Measurements from ENCODE around the gene MYLIP.

Gene MYLIP

GRCh38 chr6:16108921-16109658, 19.8 kb upstream of the MYLIP start:
- no peaks in the 10 kb centered on the region for H3K36me3 ChIP-seq (ENCODE audit: insufficient read depth, low read length)
- WGBS = 95% methylated on average over 5 of the region's 5 CpGs
- no peaks in the 10 kb centered on the region for H3K9me3 ChIP-seq (ENCODE audit: insufficient read depth, low read depth, low read length)
- no peak overlapping the region for H3K9ac ChIP-seq (ENCODE audit: low read depth, low read length)
- no peaks in the 10 kb centered on the region for H3K27me3 ChIP-seq (ENCODE audit: insufficient read depth, low read length)
- no peak overlapping the region for H3K27ac ChIP-seq (ENCODE audit: low read depth, low read length)
- H3K4me1 ChIP-seq (ENCODE audit: insufficient read depth, low read length) = no peaks in the 10 kb centered on the region
- H3K4me3 ChIP-seq (ENCODE audit: low read length) = no peak overlapping the region

GRCh38 chr6:16109659-16110305, 19.1 kb upstream of the MYLIP start:
- no peak overlapping the region for H3K27ac ChIP-seq (ENCODE audit: low read depth, low read length)
- no peaks in the 10 kb centered on the region for H3K27me3 ChIP-seq (ENCODE audit: insufficient read depth, low read length)
- WGBS = 78% methylated on average over 4 of the region's 4 CpGs
- H3K4me3 ChIP-seq (ENCODE audit: low read length) = no peak overlapping the region
- H3K9ac ChIP-seq (ENCODE audit: low read depth, low read length) = no peak overlapping the region
- H3K9me3 ChIP-seq (ENCODE audit: insufficient read depth, low read depth, low read length) = no peaks in the 10 kb centered on the region
- H3K4me1 ChIP-seq (ENCODE audit: insufficient read depth, low read length) = no peaks in the 10 kb centered on the region
- H3K36me3 ChIP-seq (ENCODE audit: insufficient read depth, low read length) = no peaks in the 10 kb centered on the region

GRCh38 chr6:16118825-16119224, 10.1 kb upstream of the MYLIP start:
- Histone ChIP-seq H3K27ac (ENCODE audit: low read depth, low read length) (no peak overlapping the region), H3K9me3 (ENCODE audit: insufficient read depth, low read depth, low read length) (no peaks in the 10 kb centered on the region), H3K9ac (ENCODE audit: low read depth, low read length) (no peak overlapping the region), H3K4me1 (ENCODE audit: insufficient read depth, low read length) (no peaks in the 10 kb centered on the region), H3K36me3 (ENCODE audit: insufficient read depth, low read length) (no peaks in the 10 kb centered on the region), H3K27me3 (ENCODE audit: insufficient read depth, low read length) (no peaks in the 10 kb centered on the region), H3K4me3 (ENCODE audit: low read length) (no peak overlapping the region)
- 98% methylated on average over 4 of the region's 4 CpGs for WGBS

GRCh38 chr6:16121339-16121738, 7.5 kb upstream of the MYLIP start:
- Histone ChIP-seq H3K27me3 (ENCODE audit: insufficient read depth, low read length) (no peaks in the 10 kb centered on the region), H3K4me3 (ENCODE audit: low read length) (no peak overlapping the region), H3K36me3 (ENCODE audit: insufficient read depth, low read length) (no peaks in the 10 kb centered on the region), H3K9ac (ENCODE audit: low read depth, low read length) (no peak overlapping the region), H3K9me3 (ENCODE audit: insufficient read depth, low read depth, low read length) (no peaks in the 10 kb centered on the region), H3K27ac (ENCODE audit: low read depth, low read length) (no peak overlapping the region), H3K4me1 (ENCODE audit: insufficient read depth, low read length) (no peaks in the 10 kb centered on the region)
- 98% methylated on average over 3 of the region's 3 CpGs for WGBS

GRCh38 chr6:16122197-16122596, 6.7 kb upstream of the MYLIP start:
- no peak overlapping the region for H3K9ac ChIP-seq (ENCODE audit: low read depth, low read length)
- H3K9me3 ChIP-seq (ENCODE audit: insufficient read depth, low read depth, low read length) = no peaks in the 10 kb centered on the region
- H3K27me3 ChIP-seq (ENCODE audit: insufficient read depth, low read length) = no peaks in the 10 kb centered on the region
- H3K4me3 ChIP-seq (ENCODE audit: low read length) = no peak overlapping the region
- no peak overlapping the region for H3K27ac ChIP-seq (ENCODE audit: low read depth, low read length)
- no peaks in the 10 kb centered on the region for H3K36me3 ChIP-seq (ENCODE audit: insufficient read depth, low read length)
- H3K4me1 ChIP-seq (ENCODE audit: insufficient read depth, low read length) = no peaks in the 10 kb centered on the region

- Histone ChIP-seq H3K27ac (ENCODE audit: low read depth, low read length) (no peak overlapping the region), H3K9me3 (ENCODE audit: insufficient read depth, low read depth, low read length) (no peaks in the 10 kb centered on the region), H3K4me1 (ENCODE audit: insufficient read depth, low read length) (no peaks in the 10 kb centered on the region), H3K9ac (ENCODE audit: low read depth, low read length) (no peak overlapping the region), H3K4me3 (ENCODE audit: low read length) (no peak overlapping the region), H3K36me3 (ENCODE audit: insufficient read depth, low read length) (no peaks in the 10 kb centered on the region), H3K27me3 (ENCODE audit: insufficient read depth, low read length) (no peaks in the 10 kb centered on the region)
- 88% methylated on average over 5 of the region's 6 CpGs for WGBS
These were observed 4.4 kb upstream of the MYLIP start for GRCh38 chr6:16124198-16125180.

GRCh38 chr6:16126056-16126455, 2.8 kb upstream of the MYLIP start:
- peaks cover 6% of the 10 kb centered on the region; the same call in 1 of the 2 replicates for H3K27me3 ChIP-seq (ENCODE audit: insufficient read depth, low read length)
- peaks cover under 1% of the 10 kb centered on the region for H3K36me3 ChIP-seq (ENCODE audit: insufficient read depth, low read length)
- no peak overlapping the region for H3K9ac ChIP-seq (ENCODE audit: low read depth, low read length)
- no peaks in the 10 kb centered on the region for H3K9me3 ChIP-seq (ENCODE audit: insufficient read depth, low read depth, low read length)
- WGBS = 91% methylated on average over 3 of the region's 3 CpGs
- peaks cover 6% of the 10 kb centered on the region for H3K4me1 ChIP-seq (ENCODE audit: insufficient read depth, low read length)
- H3K4me3 ChIP-seq (ENCODE audit: low read length) = no peak overlapping the region
- no peak overlapping the region for H3K27ac ChIP-seq (ENCODE audit: low read depth, low read length)

- Histone ChIP-seq H3K4me1 (ENCODE audit: insufficient read depth, low read length) (peaks cover 13% of the 10 kb centered on the region), H3K36me3 (ENCODE audit: insufficient read depth, low read length) (peaks cover 9% of the 10 kb centered on the region), H3K9me3 (ENCODE audit: insufficient read depth, low read depth, low read length) (no peaks in the 10 kb centered on the region), H3K9ac (ENCODE audit: low read depth, low read length) (no peak overlapping the region), H3K4me3 (ENCODE audit: low read length) (no peak overlapping the region), H3K27ac (ENCODE audit: low read depth, low read length) (no peak overlapping the region), H3K27me3 (ENCODE audit: insufficient read depth, low read length) (peaks cover 6% of the 10 kb centered on the region; the same call in 1 of the 2 replicates)
- WGBS = 89% methylated on average over 5 of the region's 5 CpGs
These were observed 2.0 kb upstream of the MYLIP start for GRCh38 chr6:16126861-16127260.

- H3K27ac ChIP-seq (ENCODE audit: low read depth, low read length) = no peak overlapping the region
- no peak overlapping the region for H3K4me3 ChIP-seq (ENCODE audit: low read length)
- H3K9ac ChIP-seq (ENCODE audit: low read depth, low read length) = no peak overlapping the region
- H3K4me1 ChIP-seq (ENCODE audit: insufficient read depth, low read length) = peaks cover 18% of the 10 kb centered on the region
- H3K27me3 ChIP-seq (ENCODE audit: insufficient read depth, low read length) = peaks cover 6% of the 10 kb centered on the region; the same call in 1 of the 2 replicates
- no peaks in the 10 kb centered on the region for H3K9me3 ChIP-seq (ENCODE audit: insufficient read depth, low read depth, low read length)
- WGBS = 94% methylated on average over 12 of the region's 12 CpGs
- peaks cover 15% of the 10 kb centered on the region for H3K36me3 ChIP-seq (ENCODE audit: insufficient read depth, low read length)
These were observed 1.4 kb upstream of the MYLIP start for GRCh38 chr6:16127471-16127870.

- no peak overlapping the region for H3K27ac ChIP-seq (ENCODE audit: low read depth, low read length)
- no peaks in the 10 kb centered on the region for H3K9me3 ChIP-seq (ENCODE audit: insufficient read depth, low read depth, low read length)
- peaks cover 24% of the 10 kb centered on the region for H3K4me1 ChIP-seq (ENCODE audit: insufficient read depth, low read length)
- H3K4me3 ChIP-seq (ENCODE audit: low read length) = peak overlapping the region; percentile 93
- WGBS = 4% methylated on average over 36 of the region's 36 CpGs
- H3K36me3 ChIP-seq (ENCODE audit: insufficient read depth, low read length) = peaks cover 33% of the 10 kb centered on the region
- H3K9ac ChIP-seq (ENCODE audit: low read depth, low read length) = peak overlapping the region; percentile 85
- H3K27me3 ChIP-seq (ENCODE audit: insufficient read depth, low read length) = peaks cover 6% of the 10 kb centered on the region; the same call in 1 of the 2 replicates
These were observed 926 bp downstream of the MYLIP start for GRCh38 chr6:16129623-16130401.
